Measurements from ENCODE around the gene GPC1. TPM values are rescaled to one million over a fixed set of nuclear protein-coding genes. Genes with fewer than 3 reads are reported as not detected.

The GPC1 gene
- total and polyA plus RNA-seq, 2 donors (not counting 1 experiment from before 2014, with no cell fraction given), result 1.2 to 3.3 TPM

DNA sequence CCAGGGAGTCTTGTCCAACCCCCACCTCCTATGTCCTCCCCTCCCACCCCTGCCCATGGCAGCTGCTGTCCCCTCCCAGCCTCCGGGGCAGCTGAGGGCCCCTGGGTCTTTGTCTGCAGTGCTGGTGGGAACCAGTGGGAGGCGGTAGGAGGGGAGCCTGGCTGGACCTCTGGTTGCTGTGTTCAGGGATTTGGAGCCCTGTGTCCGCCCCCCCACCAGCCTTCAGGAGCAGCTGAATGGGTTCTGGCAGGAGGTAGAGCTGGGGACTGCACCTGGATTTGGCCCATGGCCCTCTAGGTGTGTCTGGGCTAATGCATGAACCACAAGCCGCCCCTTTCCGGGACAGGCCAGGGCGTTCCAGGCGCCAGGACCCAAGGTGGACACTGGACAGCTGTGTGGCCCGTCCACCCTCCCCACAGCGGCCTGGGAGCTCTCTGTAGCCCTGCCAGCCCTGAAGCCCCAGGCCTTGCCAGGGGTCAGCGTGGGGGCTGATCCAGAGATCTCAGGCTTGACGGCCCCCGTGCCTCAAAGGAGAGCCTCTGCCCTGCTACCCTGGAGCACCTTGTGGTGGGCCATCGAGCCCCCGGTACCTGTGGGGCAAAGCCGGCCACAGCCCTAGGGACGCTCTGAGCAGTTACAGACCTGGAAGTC is 25.4 kb downstream of the GPC1 start:
- no peaks in the 10 kb centered on the region for H3K27me3 Mint-ChIP-seq
- Histone ChIP-seq H4K20me1 (ENCODE audit: control insufficient read depth, insufficient read depth, low read length, poor library complexity, severe bottlenecking) (no peaks in the 10 kb centered on the region), H3K9ac (ENCODE audit: low read length) (no peak overlapping the region), H3K36me3 (replicated peaks in 1 of 2; ENCODE audit: control extremely low read depth in 1 of 2, control insufficient read depth in 1 of 2, extremely low read depth in 1 of 2, insufficient read depth in 2 of 2, low read length in 1 of 2) (no peaks in the 10 kb centered on the region), H3K4me2 (replicated peaks; ENCODE audit: low read depth, low read length, poor library complexity, severe bottlenecking) (no peak overlapping the region), H2AFZ (ENCODE audit: insufficient read depth, low read depth, low read length, poor library complexity, severe bottlenecking) (no peak overlapping the region), H3K27ac (ENCODE audit: low read length in 2 of 2) (no peak overlapping the region), H3K9me3 (ENCODE audit: control extremely low read depth in 1 of 3, control insufficient read depth in 2 of 3, insufficient read depth in 1 of 3, low read length in 2 of 3) (peaks cover 0 to 3% (median 0%) of the 10 kb centered on the region in 3 donors), H3K4me3 (ENCODE audit: control extremely low read depth in 1 of 5, extremely low read depth in 1 of 5, insufficient read depth in 1 of 5, low read depth in 2 of 5, low read length in 4 of 5) (no peak overlapping the region), H3K79me2 (ENCODE audit: control insufficient read depth, insufficient read depth, low read length) (no peaks in the 10 kb centered on the region), H3K27me3 (replicated peaks in 1 of 4; ENCODE audit: control extremely low read depth in 1 of 4, control insufficient read depth in 3 of 4, insufficient read depth in 4 of 4, low read length in 3 of 4) (peaks cover 0 to 20% (median 5%) of the 10 kb centered on the region in 4 experiments), H3K4me1 (ENCODE audit: control insufficient read depth in 2 of 2, insufficient read depth in 2 of 2, low read length in 2 of 2) (no peaks in the 10 kb centered on the region)
- DNase-seq, result no peak
- TF ChIP-seq EZH2 (IDR thresholded peaks at IDR 0.05; ENCODE audit: borderline replicate concordance, insufficient read depth, low read depth, low read length, poor library complexity, severe bottlenecking), result no peak
- TF ChIP-seq, protein P1, sequence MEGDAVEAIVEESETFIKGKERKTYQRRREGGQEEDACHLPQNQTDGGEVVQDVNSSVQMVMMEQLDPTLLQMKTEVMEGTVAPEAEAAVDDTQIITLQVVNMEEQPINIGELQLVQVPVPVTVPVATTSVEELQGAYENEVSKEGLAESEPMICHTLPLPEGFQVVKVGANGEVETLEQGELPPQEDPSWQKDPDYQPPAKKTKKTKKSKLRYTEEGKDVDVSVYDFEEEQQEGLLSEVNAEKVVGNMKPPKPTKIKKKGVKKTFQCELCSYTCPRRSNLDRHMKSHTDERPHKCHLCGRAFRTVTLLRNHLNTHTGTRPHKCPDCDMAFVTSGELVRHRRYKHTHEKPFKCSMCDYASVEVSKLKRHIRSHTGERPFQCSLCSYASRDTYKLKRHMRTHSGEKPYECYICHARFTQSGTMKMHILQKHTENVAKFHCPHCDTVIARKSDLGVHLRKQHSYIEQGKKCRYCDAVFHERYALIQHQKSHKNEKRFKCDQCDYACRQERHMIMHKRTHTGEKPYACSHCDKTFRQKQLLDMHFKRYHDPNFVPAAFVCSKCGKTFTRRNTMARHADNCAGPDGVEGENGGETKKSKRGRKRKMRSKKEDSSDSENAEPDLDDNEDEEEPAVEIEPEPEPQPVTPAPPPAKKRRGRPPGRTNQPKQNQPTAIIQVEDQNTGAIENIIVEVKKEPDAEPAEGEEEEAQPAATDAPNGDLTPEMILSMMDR (IDR thresholded peaks at IDR 0.05), result no peak
- no peaks in the 10 kb centered on the region for H3K4me1 Mint-ChIP-seq
- WGBS (ENCODE audit: insufficient coverage), result 93% methylated on average over 15 of the region's 16 CpGs
- H3K27ac Mint-ChIP-seq, result no peak overlapping the region
- intact Hi-C loops (cut with micrococcal nuclease), result no loop called here
- H3K4me3 Mint-ChIP-seq, result no peak overlapping the region
- no peak for ATAC-seq (ENCODE audit: low read depth)
- ChIA-PET POLR2A (no interaction called here), CTCF (no interaction called here)
- no peaks in the 10 kb centered on the region for H3K9me3 Mint-ChIP-seq (ENCODE audit: insufficient read depth)

DNA sequence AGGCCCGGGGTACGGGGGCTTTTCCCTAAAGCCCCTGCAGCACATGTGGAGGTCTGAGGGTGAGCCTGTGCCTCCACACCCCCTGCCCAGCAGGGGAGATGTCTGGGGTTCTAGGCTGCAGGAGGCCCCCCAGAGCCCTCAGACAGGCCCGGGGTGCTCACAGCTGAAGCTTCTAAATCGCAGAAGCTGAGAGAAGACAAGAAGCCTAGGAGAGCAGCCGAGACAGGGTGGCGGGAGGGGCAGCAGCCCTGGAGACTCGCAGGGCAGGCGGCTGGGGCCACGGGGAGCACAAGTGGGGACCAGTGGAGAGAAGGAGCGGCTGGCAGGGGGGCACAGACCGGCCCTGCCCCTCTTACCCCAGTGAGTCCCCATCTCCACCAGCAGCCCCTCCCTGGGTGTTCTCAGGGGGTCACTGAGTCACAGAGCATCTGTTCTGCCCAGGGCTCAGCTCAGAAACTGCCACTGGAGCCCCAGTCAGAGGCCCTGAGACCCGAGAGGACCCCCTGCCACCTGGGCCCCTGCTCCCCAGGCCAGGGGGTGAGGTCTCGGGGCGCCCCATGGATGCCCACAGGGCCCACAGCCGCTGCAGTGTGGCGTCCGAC is 26.1 kb downstream of the GPC1 start:
- no peaks in the 10 kb centered on the region for H3K79me2 ChIP-seq (ENCODE audit: control insufficient read depth, insufficient read depth, low read length)
- POLR2A ChIA-PET, result no interaction called here
- ATAC-seq (ENCODE audit: low read depth) (no peak), DNase-seq (no peak)
- no peaks in the 10 kb centered on the region for H3K4me1 ChIP-seq (ENCODE audit: control insufficient read depth in 2 of 2, insufficient read depth in 2 of 2, low read length in 2 of 2)
- H3K9ac ChIP-seq (ENCODE audit: low read length), result no peak overlapping the region
- 88% methylated on average over 15 of the region's 17 CpGs for WGBS (ENCODE audit: insufficient coverage)
- H3K9me3 ChIP-seq (ENCODE audit: control extremely low read depth in 1 of 3, control insufficient read depth in 2 of 3, insufficient read depth in 1 of 3, low read length in 2 of 3), result peaks cover 0 to 3% (median 0%) of the 10 kb centered on the region in 3 donors
- intact Hi-C loops (cut with micrococcal nuclease), result no loop called here
- Mint-ChIP-seq H3K9me3 (ENCODE audit: insufficient read depth) (no peaks in the 10 kb centered on the region), H3K27ac (no peak overlapping the region), H3K4me1 (no peaks in the 10 kb centered on the region), H3K4me3 (no peak overlapping the region), H3K27me3 (no peaks in the 10 kb centered on the region)
- TF ChIP-seq EZH2 (IDR thresholded peaks at IDR 0.05; ENCODE audit: borderline replicate concordance, insufficient read depth, low read depth, low read length, poor library complexity, severe bottlenecking), result no peak
- TF ChIP-seq, protein P1 (IDR thresholded peaks at IDR 0.05), result no peak
- H4K20me1 ChIP-seq (ENCODE audit: control insufficient read depth, insufficient read depth, low read length, poor library complexity, severe bottlenecking), result no peaks in the 10 kb centered on the region
- CTCF ChIA-PET, result no interaction called here
- no peak overlapping the region for H2AFZ ChIP-seq (ENCODE audit: insufficient read depth, low read depth, low read length, poor library complexity, severe bottlenecking)
- H3K27me3 ChIP-seq (replicated peaks in 1 of 4; ENCODE audit: control extremely low read depth in 1 of 4, control insufficient read depth in 3 of 4, insufficient read depth in 4 of 4, low read length in 3 of 4), result peaks cover 0 to 14% (median 4%) of the 10 kb centered on the region in 4 experiments
- no peaks in the 10 kb centered on the region for H3K36me3 ChIP-seq (replicated peaks in 1 of 2; ENCODE audit: control extremely low read depth in 1 of 2, control insufficient read depth in 1 of 2, extremely low read depth in 1 of 2, insufficient read depth in 2 of 2, low read length in 1 of 2)
- no peak overlapping the region for H3K4me2 ChIP-seq (replicated peaks; ENCODE audit: low read depth, low read length, poor library complexity, severe bottlenecking)
- H3K27ac ChIP-seq (ENCODE audit: low read length in 2 of 2), result no peak overlapping the region
- no peak overlapping the region for H3K4me3 ChIP-seq (ENCODE audit: control extremely low read depth in 1 of 5, extremely low read depth in 1 of 5, insufficient read depth in 1 of 5, low read depth in 2 of 5, low read length in 4 of 5)
